ENCODE measurements around the gene CXCL1.

Gene CXCL1

GRCh38 chr4:73869130-73870055 is at the start of gene CXCL1:
Gene CXCL1 (plus strand): TSS chr4:73869393. CDS start chr4:73869471, 78 bp downstream.
- DNase-seq (ENCODE audit: low read depth, low spot score): peak; percentile 50
- H3K4me3 ChIP-seq (ENCODE audit: low read depth, low read length): peak within 1 kb of the TSS; percentile 63
- peak; percentile 24 for TF ChIP-seq CTCF (IDR thresholded peaks at IDR 0.05; ENCODE audit: low read depth, low read length)
- in situ Hi-C loops (cut with HindIII; ENCODE audit: low sequenced_read_pairs): no loop called here

- in situ Hi-C loops (cut with HindIII; ENCODE audit: low sequenced_read_pairs): no loop called here
- no peak for TF ChIP-seq CTCF (IDR thresholded peaks at IDR 0.05; ENCODE audit: low read depth, low read length)
- H3K4me3 ChIP-seq (ENCODE audit: low read depth, low read length): no peak overlapping the region
- no peak for DNase-seq (ENCODE audit: low read depth, low spot score)
Measured at GRCh38 chr4:73821325-73821724, 47.9 kb upstream of the CXCL1 start.

GRCh38 chr4:73822389-73822788 is 46.8 kb upstream of the CXCL1 start:
- no peak for TF ChIP-seq CTCF (IDR thresholded peaks at IDR 0.05; ENCODE audit: low read depth, low read length)
- in situ Hi-C loops (cut with HindIII; ENCODE audit: low sequenced_read_pairs): no loop called here
- peak; percentile 22 for DNase-seq (ENCODE audit: low read depth, low spot score)

GRCh38 chr4:73822812-73823504 is 46.2 kb upstream of the CXCL1 start:
- no peak for DNase-seq (ENCODE audit: low read depth, low spot score)
- no peak for TF ChIP-seq CTCF (IDR thresholded peaks at IDR 0.05; ENCODE audit: low read depth, low read length)
- in situ Hi-C loops (cut with HindIII; ENCODE audit: low sequenced_read_pairs): no loop called here
- no peak overlapping the region for H3K4me3 ChIP-seq (ENCODE audit: low read depth, low read length)

More at GRCh38 chr4:73822389-73822788, 46.8 kb upstream of the CXCL1 start:
- no peak overlapping the region for H3K4me3 ChIP-seq (ENCODE audit: low read depth, low read length)

GRCh38 chr4:73823760-73824159 is 45.4 kb upstream of the CXCL1 start:
- no peak overlapping the region for H3K4me3 ChIP-seq (ENCODE audit: low read depth, low read length)
- DNase-seq (ENCODE audit: low read depth, low spot score): no peak
- in situ Hi-C loops (cut with HindIII; ENCODE audit: low sequenced_read_pairs): no loop called here
- no peak for TF ChIP-seq CTCF (IDR thresholded peaks at IDR 0.05; ENCODE audit: low read depth, low read length)

- TF ChIP-seq CTCF (IDR thresholded peaks at IDR 0.05; ENCODE audit: low read depth, low read length): no peak
- H3K4me3 ChIP-seq (ENCODE audit: low read depth, low read length): no peak overlapping the region
- DNase-seq (ENCODE audit: low read depth, low spot score): peak; percentile 80
- in situ Hi-C loops (cut with HindIII; ENCODE audit: low sequenced_read_pairs): no loop called here
Measured at GRCh38 chr4:73828956-73829355, 40.2 kb upstream of the CXCL1 start.
